Mesothelial cell of epicardium (in vitro differentiated cells): ENCODE data around the gene SNRPD2. TPM values are rescaled to one million over a fixed set of nuclear protein-coding genes. Genes with fewer than 3 reads are reported as not detected.

ENCODE experiments used
- DNase-seq, 2 experiments: peaks; one replicate each; pipeline ENCODE4 v3.0.0; 2021; ENCODE audit warnings: low spot score in 2 of 2; ENCODE audit not compliant: unreplicated experiment in 2 of 2
- H3K27ac Mint-ChIP-seq: 2 replicates; pipeline ENCODE4 v1.8.0; 2021; ENCODE audit warnings: mixed read lengths
- H3K27me3 Mint-ChIP-seq: 2 replicates; pipeline ENCODE4 v1.8.0; 2021; ENCODE audit warnings: low read depth, mixed read lengths
- H3K36me3 Mint-ChIP-seq: 2 replicates; pipeline ENCODE4 v1.8.0; 2021; ENCODE audit warnings: mixed read lengths
- H3K4me1 Mint-ChIP-seq: 2 replicates; pipeline ENCODE4 v1.8.0; 2021; ENCODE audit warnings: mixed read lengths
- H3K4me3 Mint-ChIP-seq: 2 replicates; pipeline ENCODE4 v1.8.0; 2021; ENCODE audit warnings: mild to moderate bottlenecking, moderate library complexity, mixed read lengths
- H3K9me3 Mint-ChIP-seq: 2 replicates; pipeline ENCODE4 v1.8.0; 2021; ENCODE audit warnings: mixed read lengths
- total RNA-seq: library from RNA; stranded (reverse); gene quantifications from 3 replicates; pipeline ENCODE4 v1.2.1, GENCODE V29; 2021
- TF ChIP-seq, protein P1 (sequence below): fragments of 200-600 bp; sonication (generic); IDR thresholded peaks from one replicate; pipeline ENCODE4 v1.5.0; 2021; ENCODE audit warnings: antibody characterized with exemption; ENCODE audit not compliant: unreplicated experiment

Gene SNRPD2
- total RNA-seq, 1 donor from 2014 or later: 440 TPM

DNA sequence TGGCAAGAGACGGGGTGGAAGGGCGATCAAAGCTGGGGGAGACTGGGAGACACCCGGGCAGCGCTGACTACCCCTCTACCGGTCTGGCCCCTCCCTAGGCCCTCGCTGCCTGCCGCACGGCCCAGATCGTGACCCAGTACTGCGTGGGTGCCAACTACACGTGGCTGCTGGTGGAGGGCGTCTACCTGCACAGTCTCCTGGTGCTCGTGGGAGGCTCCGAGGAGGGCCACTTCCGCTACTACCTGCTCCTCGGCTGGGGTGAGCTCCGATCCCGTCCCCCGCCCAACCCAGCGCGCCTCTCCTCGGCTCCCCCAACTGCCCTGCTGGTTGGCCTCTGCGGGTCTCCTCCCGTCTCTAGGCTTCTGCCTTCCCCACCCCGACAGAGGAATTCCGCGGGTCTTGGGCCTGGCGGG lies 14.9 kb downstream of the SNRPD2 start:
- TF ChIP-seq, protein P1, sequence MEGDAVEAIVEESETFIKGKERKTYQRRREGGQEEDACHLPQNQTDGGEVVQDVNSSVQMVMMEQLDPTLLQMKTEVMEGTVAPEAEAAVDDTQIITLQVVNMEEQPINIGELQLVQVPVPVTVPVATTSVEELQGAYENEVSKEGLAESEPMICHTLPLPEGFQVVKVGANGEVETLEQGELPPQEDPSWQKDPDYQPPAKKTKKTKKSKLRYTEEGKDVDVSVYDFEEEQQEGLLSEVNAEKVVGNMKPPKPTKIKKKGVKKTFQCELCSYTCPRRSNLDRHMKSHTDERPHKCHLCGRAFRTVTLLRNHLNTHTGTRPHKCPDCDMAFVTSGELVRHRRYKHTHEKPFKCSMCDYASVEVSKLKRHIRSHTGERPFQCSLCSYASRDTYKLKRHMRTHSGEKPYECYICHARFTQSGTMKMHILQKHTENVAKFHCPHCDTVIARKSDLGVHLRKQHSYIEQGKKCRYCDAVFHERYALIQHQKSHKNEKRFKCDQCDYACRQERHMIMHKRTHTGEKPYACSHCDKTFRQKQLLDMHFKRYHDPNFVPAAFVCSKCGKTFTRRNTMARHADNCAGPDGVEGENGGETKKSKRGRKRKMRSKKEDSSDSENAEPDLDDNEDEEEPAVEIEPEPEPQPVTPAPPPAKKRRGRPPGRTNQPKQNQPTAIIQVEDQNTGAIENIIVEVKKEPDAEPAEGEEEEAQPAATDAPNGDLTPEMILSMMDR: no peak
- no peaks in the 10 kb centered on the region for H3K36me3 Mint-ChIP-seq
- H3K4me1 Mint-ChIP-seq: peaks cover 18% of the 10 kb centered on the region
- no peaks in the 10 kb centered on the region for H3K9me3 Mint-ChIP-seq
- peaks cover 19% of the 10 kb centered on the region for H3K27me3 Mint-ChIP-seq
- no peak for DNase-seq
- peak overlapping the region; percentile 58 for H3K4me3 Mint-ChIP-seq
- peak overlapping the region; percentile 34 for H3K27ac Mint-ChIP-seq

DNA sequence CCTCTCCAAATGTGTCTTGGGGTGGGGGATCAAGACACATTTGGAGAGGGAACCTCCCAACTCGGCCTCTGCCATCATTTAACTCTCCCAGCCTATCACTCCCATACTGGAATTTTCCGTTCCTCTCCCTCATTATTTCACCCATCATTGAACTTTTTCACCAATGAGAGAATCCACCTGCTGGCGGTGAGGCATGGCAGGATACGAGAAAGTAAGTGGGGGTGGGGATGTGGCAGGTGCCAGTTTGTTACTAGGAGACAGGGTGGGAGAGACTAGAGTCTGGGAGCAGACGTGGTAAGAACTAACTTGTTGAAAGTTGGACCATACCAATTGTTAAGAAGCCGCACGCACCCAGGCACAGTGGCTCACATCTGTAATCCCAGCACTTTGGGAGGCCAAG lies 16.8 kb downstream of the SNRPD2 start:
- peaks cover 37% of the 10 kb centered on the region for H3K27me3 Mint-ChIP-seq
- H3K36me3 Mint-ChIP-seq: no peaks in the 10 kb centered on the region
- H3K9me3 Mint-ChIP-seq: no peaks in the 10 kb centered on the region
- H3K4me1 Mint-ChIP-seq: peaks cover 17% of the 10 kb centered on the region
- no peak overlapping the region for H3K4me3 Mint-ChIP-seq
- DNase-seq: no peak
- no peak overlapping the region for H3K27ac Mint-ChIP-seq
- TF ChIP-seq, protein P1: no peak

DNA sequence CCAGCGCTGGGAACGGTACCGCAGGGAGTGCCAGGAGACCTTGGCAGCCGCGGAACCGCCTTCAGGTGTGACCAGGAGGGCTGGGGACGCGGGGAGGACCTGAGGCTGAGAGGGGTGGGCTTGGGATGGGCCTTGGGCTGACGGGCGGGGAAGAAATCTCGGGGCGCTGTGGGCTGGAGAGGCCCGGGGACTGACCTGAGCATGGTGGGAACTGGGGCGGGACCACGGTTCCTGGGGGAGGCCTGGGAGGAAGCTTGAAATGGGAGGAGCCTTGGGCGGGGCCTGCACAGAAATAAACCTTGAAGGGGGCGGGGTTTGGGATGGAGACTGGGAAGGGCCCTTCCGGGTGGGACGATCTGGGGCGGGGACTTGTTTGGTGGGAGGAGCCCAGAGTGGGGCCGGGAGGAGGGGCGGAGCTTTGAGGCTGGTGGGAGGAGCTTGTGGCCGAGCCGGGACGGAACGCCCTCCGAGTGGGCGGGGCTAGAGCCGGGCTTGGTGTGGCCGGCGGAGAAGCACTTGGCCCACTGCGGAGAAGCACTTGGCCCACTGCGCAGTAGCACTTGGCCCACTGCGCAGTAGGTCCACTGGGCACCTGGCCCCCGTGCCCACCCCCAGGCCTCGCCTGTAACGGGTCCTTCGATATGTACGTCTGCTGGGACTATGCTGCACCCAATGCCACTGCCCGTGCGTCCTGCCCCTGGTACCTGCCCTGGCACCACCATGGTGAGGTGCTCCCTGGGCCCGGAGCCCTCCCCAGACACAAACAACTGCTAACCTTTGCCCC lies 20.9 kb downstream of the SNRPD2 start:
- no peaks in the 10 kb centered on the region for H3K36me3 Mint-ChIP-seq
- peak overlapping the region; percentile 55 for H3K4me3 Mint-ChIP-seq
- H3K4me1 Mint-ChIP-seq: peaks cover 19% of the 10 kb centered on the region
- peak; percentile 58 to 80 for DNase-seq
- H3K27me3 Mint-ChIP-seq: peaks cover 62% of the 10 kb centered on the region
- TF ChIP-seq, protein P1: no peak
- H3K27ac Mint-ChIP-seq: no peak overlapping the region
- H3K9me3 Mint-ChIP-seq: no peaks in the 10 kb centered on the region

GRCh38 chr19:45668342-45668871 lies 23.3 kb downstream of the SNRPD2 start:
- H3K27ac Mint-ChIP-seq: no peak overlapping the region
- peak overlapping the region; percentile 59 for H3K4me3 Mint-ChIP-seq
- TF ChIP-seq, protein P1: no peak
- no peaks in the 10 kb centered on the region for H3K36me3 Mint-ChIP-seq
- peaks cover 67% of the 10 kb centered on the region for H3K27me3 Mint-ChIP-seq
- H3K9me3 Mint-ChIP-seq: no peaks in the 10 kb centered on the region
- H3K4me1 Mint-ChIP-seq: peaks cover 19% of the 10 kb centered on the region
- DNase-seq: no peak

DNA sequence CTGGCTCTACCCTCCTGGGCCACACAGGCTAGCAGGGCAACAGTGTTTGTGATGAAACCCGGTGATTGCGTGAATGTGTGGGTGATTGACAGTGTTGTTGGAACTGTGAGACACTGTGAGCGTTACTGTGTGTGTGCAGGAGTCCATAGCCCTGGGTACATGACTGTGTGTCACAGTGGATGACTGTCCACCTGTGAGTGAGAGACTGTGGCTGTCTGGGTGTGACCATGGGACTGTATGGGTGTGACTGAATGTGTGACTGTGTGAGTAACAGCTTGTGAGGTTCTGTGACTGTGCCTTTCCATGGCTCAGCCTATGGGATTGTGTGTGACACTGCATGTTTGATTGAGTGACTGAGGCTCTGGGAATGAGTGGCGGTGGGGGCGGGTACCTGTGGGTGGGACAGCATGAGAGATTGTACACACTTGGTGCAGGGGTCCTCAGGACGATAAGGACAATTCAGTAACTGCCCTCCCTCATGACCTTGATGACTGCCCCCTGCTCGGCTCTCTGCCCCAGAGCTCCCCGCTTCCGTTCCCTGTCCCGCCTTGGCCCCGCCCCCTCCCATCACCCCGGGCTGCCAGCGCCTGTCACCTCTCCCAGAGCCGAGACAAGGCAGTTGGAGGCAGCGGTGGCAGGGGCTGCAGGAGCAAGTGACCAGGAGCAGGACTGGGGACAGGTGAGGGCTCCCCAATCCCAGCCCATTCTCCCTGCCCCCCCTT lies 24.0 kb downstream of the SNRPD2 start, which contains the start of gene GIPR:
Gene GIPR, plus strand, starts transcription at position 602 of the 722 bp plus-strand sequence. CDS start 1,300 bp downstream, outside the sequence.
- H3K36me3 Mint-ChIP-seq: no peaks in the 10 kb centered on the region
- H3K27ac Mint-ChIP-seq: no peak within 1 kb of the TSS
- H3K9me3 Mint-ChIP-seq: no peaks in the 10 kb centered on the region
- H3K4me1 Mint-ChIP-seq: peaks cover 19% of the 10 kb centered on the region
- peaks cover 65% of the 10 kb centered on the region for H3K27me3 Mint-ChIP-seq
- peak within 1 kb of the TSS; percentile 59 for H3K4me3 Mint-ChIP-seq
- TF ChIP-seq, protein P1: no peak
- no peak for DNase-seq
